HFFc6 (cell line): ENCODE data around the gene KPTN. TPM values are rescaled to one million over a fixed set of nuclear protein-coding genes. Genes with fewer than 3 reads are reported as not detected.

Experiments used
- DNase-seq: peaks from one replicate; pipeline ENCODE4 v3.0.0-alpha.2; 2018
- H3K27ac Mint-ChIP-seq: 2 replicates; pipeline ENCODE4 v1.8.0; 2020; ENCODE audit warnings: mild to moderate bottlenecking, mixed read lengths
- H3K27me3 Mint-ChIP-seq: 2 replicates; pipeline ENCODE4 v1.8.0; 2021; ENCODE audit warnings: mild to moderate bottlenecking, moderate library complexity, mixed read lengths; ENCODE audit not compliant: insufficient read depth
- H3K36me3 Mint-ChIP-seq: 2 replicates; pipeline ENCODE4 v1.8.0; 2021; ENCODE audit warnings: low read depth, mixed read lengths
- H3K4me1 Mint-ChIP-seq: 2 replicates; pipeline ENCODE4 v1.8.0; 2020; ENCODE audit warnings: low read depth, mixed read lengths
- H3K4me3 Mint-ChIP-seq: 2 replicates; pipeline ENCODE4 v1.8.0; 2020; ENCODE audit warnings: mild to moderate bottlenecking, moderate library complexity, mixed read lengths
- H3K9me3 Mint-ChIP-seq: 2 replicates; pipeline ENCODE4 v1.8.0; 2020; ENCODE audit warnings: mild to moderate bottlenecking, mixed read lengths
- total RNA-seq, 6 experiments: library from RNA; stranded (reverse); fragmentation: NEBNext Ultra II Directional; extraction: Animal tissue kit (Norgen Biotek cat#: 25700); gene quantifications; 2 replicates in 1 of 6; 3 replicates in 5 of 6; pipeline ENCODE4 v1.2.3, GENCODE V29; 2021
- TF ChIP-seq, protein P1 (sequence below): fragments of 200-600 bp; sonication (generic); IDR thresholded peaks from 2 replicates; pipeline ENCODE4 v1.5.0; 2021; ENCODE audit warnings: antibody characterized with exemption, mild to moderate bottlenecking

Gene KPTN
- total RNA-seq, 6 experiments from 2014 or later, result 11.1 to 13.6 (median 12.4) TPM

DNA sequence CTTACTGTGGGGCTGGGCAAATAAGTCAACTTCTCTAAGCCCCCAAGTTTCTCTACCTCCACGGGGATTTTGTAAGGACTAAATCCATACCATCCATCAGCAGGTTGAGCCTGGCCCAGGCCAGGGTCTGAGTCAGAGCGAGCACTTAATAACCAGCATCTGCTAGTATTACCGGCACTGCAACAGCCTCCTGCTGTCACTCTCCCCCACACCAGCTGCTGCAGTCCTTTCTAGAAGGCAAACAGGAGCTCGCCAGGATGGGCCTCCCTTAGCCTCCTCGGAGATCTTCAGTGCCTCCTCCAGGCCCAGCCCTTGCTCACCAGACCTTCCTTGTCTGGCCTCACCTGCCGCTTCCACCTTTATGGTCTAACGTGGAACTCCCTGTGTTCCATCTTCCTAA is 27.7 kb upstream of the KPTN start:
- Mint-ChIP-seq H3K27ac (peak overlapping the region; percentile 99; the same call in 1 of the 2 replicates), H3K27me3 (peaks cover 10% of the 10 kb centered on the region), H3K9me3 (no peaks in the 10 kb centered on the region), H3K4me3 (peak overlapping the region; percentile 99), H3K4me1 (peaks cover 42% of the 10 kb centered on the region), H3K36me3 (peaks cover 9% of the 10 kb centered on the region)
- peak; percentile 12 for DNase-seq
- TF ChIP-seq, protein P1, sequence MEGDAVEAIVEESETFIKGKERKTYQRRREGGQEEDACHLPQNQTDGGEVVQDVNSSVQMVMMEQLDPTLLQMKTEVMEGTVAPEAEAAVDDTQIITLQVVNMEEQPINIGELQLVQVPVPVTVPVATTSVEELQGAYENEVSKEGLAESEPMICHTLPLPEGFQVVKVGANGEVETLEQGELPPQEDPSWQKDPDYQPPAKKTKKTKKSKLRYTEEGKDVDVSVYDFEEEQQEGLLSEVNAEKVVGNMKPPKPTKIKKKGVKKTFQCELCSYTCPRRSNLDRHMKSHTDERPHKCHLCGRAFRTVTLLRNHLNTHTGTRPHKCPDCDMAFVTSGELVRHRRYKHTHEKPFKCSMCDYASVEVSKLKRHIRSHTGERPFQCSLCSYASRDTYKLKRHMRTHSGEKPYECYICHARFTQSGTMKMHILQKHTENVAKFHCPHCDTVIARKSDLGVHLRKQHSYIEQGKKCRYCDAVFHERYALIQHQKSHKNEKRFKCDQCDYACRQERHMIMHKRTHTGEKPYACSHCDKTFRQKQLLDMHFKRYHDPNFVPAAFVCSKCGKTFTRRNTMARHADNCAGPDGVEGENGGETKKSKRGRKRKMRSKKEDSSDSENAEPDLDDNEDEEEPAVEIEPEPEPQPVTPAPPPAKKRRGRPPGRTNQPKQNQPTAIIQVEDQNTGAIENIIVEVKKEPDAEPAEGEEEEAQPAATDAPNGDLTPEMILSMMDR, result no peak

DNA sequence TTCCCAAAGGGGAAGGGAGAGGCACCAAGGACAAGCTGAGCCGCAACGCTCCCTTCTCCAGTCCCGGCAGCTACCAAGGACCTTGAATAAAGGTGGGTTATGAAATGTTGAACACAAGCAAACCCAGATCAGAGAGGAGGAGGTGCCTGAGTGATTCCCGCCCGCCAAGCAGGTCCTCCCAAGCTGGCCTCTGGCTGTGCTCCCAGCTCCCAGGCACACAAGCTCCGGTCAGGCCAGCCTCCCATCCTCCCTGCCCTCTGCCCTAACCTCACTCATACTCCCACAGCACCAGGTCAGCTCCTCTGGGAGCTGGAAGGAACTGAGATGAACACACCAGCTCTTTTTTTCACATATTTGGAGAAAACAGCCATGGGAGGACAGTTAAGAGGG is 27.1 kb upstream of the KPTN start:
- no peak for DNase-seq
- Mint-ChIP-seq H3K4me3 (no peak overlapping the region), H3K27ac (peak overlapping the region; percentile 21; the same call in 1 of the 2 replicates)

GRCh38 chr19:47510516-47511127 is 26.6 kb upstream of the KPTN start:
- no peak for DNase-seq
- Mint-ChIP-seq H3K4me1 (peaks cover 33% of the 10 kb centered on the region), H3K9me3 (no peaks in the 10 kb centered on the region), H3K4me3 (no peak overlapping the region), H3K27ac (no peak overlapping the region), H3K36me3 (peaks cover 9% of the 10 kb centered on the region), H3K27me3 (peaks cover 8% of the 10 kb centered on the region)
- TF ChIP-seq, protein P1, result no peak

More for the DNA sequence above, 27.1 kb upstream of the KPTN start:
- Mint-ChIP-seq H3K4me1 (peaks cover 38% of the 10 kb centered on the region), H3K27me3 (peaks cover 10% of the 10 kb centered on the region), H3K9me3 (no peaks in the 10 kb centered on the region), H3K36me3 (peaks cover 9% of the 10 kb centered on the region)
- TF ChIP-seq, protein P1, result no peak

- peaks cover 9% of the 10 kb centered on the region for H3K36me3 Mint-ChIP-seq
- H3K4me1 Mint-ChIP-seq, result peaks cover 30% of the 10 kb centered on the region
- no peak overlapping the region for H3K4me3 Mint-ChIP-seq
- H3K9me3 Mint-ChIP-seq, result no peaks in the 10 kb centered on the region
- TF ChIP-seq, protein P1, result no peak
- DNase-seq, result no peak
- peaks cover 6% of the 10 kb centered on the region for H3K27me3 Mint-ChIP-seq
- no peak overlapping the region for H3K27ac Mint-ChIP-seq
Observed at GRCh38 chr19:47509973-47510372, 26.0 kb upstream of the KPTN start.

GRCh38 chr19:47509170-47509847 is 25.3 kb upstream of the KPTN start:
- H3K9me3 Mint-ChIP-seq, result no peaks in the 10 kb centered on the region
- H3K27ac Mint-ChIP-seq, result no peak overlapping the region
- H3K4me1 Mint-ChIP-seq, result peaks cover 30% of the 10 kb centered on the region
- TF ChIP-seq, protein P1, result no peak
- H3K36me3 Mint-ChIP-seq, result peaks cover 4% of the 10 kb centered on the region
- DNase-seq, result no peak
- H3K4me3 Mint-ChIP-seq, result no peak overlapping the region
- H3K27me3 Mint-ChIP-seq, result peaks cover under 1% of the 10 kb centered on the region; the same call in 1 of the 2 replicates
